Globus pallidus (tissue), 1 donor: ENCODE measurements around the gene GRXCR2.
"Not testable (repeated sequence)": the region's sequence is repeated elsewhere in the genome, so short reads cannot be mapped to it uniquely, and the experiment has no call there.

Experiments
- DNase-seq: peaks from one replicate; pipeline ENCODE4 v3.0.0-alpha.2; 2015; ENCODE audit warnings: low spot score

The GRXCR2 gene

DNA sequence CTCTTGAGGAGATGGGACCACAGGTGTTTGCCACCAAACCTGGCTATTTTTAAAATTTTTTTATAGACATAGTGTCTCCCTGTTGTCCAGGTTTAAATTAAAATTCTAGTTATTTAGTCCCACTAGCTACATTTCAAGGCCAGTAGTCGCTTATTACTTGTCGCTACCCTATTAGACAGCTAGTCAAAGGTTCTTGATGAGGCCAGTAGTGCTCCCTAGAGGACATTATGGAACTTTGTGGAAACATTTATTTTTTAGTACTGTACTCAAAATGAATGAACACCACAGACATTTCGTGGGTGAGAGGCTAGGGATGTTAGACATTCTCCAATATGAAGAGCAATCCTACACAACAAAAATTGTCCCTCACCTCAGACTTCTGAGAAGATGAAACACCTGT, 14.4 kb upstream of the GRXCR2 start:
- no peak for DNase-seq

DNA sequence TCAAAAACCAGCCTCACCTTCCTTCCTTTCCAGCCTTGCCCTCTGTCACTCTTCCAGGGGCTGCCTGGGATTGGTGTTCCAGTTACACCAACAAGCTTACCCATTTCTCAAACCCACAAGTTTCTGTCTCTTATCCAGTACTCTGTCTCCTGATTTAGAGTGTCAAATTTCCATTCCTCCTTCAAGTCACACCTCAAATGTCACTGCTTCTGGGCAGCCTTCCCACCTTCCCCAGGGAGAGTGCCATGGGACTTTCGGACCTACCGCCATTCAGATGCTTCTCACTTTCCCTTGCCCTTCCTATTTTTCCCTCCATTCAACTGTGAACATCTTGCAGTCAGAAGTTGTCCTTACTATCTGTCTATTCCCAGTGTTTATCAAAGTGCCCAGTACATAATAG, 2.0 kb upstream of the GRXCR2 start:
- no peak for DNase-seq

GRCh38 chr5:145872486-145872885, 328 bp downstream of the GRXCR2 start:
- DNase-seq = no peak

DNA sequence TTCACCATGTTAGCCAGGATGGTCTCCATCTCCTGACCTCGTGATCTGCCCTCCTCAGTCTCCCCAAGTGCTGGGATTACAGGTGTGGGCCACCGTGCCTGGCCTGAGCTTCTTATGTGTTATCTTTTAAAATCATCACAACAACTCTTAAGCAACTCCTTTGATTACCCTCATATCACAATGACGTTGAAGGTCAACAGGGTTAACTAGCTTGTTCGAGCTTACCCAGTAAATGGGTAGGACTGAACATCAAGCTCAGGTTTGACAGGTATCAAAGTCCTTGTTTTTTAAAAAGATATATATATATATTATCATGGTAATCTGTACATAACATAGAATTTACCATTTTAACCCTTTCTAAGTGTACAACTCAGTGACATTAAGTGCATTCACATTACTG, 3.1 kb downstream of the GRXCR2 start:
- DNase-seq = no peak

- DNase-seq = no peak
Observed at GRCh38 chr5:145867806-145868205, 5.0 kb downstream of the GRXCR2 start.

- not testable (repeated sequence) for DNase-seq
Observed at GRCh38 chr5:145864432-145864831, 8.4 kb downstream of the GRXCR2 start.

- DNase-seq = no peak
Observed at GRCh38 chr5:145863003-145863402, 9.8 kb downstream of the GRXCR2 start.

GRCh38 chr5:145859897-145860296, 12.9 kb downstream of the GRXCR2 start:
- DNase-seq = no peak

- DNase-seq = no peak
Observed at GRCh38 chr5:145859453-145859852, 13.4 kb downstream of the GRXCR2 start.

- DNase-seq = no peak
Observed at GRCh38 chr5:145858959-145859358, 13.9 kb downstream of the GRXCR2 start.

DNA sequence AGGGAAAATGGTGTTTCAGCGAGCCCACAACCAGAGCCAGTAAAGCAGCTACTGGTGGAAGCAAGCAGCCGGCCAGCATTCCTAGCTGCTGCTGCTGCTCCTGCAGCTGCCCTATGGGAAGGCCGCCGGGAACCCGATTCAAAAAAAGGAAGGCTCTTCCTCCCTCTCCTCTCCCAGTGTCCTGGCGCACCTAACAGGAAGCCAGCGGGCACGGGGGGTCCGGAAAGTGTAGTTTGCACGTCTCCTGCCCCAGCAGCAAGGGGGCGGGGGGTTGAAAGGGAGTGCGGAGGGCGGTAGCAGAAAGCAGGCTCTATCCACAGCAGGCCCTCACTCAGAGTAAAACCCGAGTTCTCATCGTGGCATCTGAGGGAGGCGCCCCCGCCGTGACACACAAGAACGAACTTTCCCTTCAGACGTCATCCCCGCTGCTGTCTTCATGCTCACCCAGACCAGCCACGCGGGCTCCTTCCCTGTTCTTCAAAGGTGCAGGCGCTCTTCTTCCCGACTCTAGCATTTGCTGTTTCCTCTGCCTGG, 16.5 kb downstream of the GRXCR2 start:
- DNase-seq = no peak

DNA sequence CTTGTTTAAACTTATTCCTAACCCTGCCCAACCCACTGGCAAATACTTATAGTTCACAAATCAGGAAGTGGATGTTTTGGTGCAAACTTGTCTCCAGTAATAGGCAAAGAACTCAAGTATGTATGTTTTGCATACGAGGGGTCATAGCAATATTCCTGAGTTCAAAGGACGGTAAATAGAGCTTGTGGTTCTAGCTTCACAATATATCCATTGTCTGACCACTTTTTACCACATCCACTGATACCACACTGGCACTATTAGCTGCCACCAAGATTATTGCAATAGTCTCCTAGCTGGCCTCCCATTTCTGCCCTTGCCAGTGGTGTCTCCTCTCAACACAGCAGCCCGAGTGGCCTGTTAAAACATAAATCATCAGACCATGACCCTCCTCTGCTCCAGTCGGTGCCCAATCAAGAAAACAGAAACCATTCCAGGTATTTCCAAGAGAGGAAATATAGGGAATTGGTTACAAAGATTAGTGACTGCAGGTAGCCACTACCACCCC, 17.0 kb downstream of the GRXCR2 start:
- no peak for DNase-seq

DNA sequence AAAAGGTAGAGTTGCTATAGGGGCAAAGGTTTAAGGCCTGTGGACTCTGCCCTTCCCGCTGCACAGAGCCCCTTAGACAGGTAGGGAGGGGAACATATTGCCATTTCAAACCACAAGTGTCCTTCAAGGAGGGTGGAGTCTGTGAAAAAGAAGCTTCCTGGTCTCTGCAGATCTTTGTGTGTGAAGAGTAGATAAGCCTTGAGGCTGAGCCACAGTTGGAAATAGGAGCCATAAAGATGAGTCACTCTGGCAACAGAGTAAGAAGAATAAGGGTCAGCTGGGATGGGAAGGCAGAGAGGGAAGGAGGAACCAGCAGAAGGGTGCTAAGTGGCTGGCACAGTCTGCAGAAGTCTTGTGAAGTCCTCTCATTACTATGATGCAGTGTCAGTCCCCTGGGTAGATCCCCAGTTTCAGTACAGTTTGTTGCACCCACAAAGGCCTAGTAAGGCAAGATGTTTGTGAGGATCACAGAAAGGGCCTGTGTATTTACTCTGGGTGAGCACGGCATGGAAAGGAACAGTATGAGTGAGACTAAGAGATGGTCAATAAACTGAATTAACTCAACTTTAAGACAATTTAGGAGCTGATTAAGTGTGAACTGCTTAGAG, 18.1 kb downstream of the GRXCR2 start:
- DNase-seq = no peak

DNA sequence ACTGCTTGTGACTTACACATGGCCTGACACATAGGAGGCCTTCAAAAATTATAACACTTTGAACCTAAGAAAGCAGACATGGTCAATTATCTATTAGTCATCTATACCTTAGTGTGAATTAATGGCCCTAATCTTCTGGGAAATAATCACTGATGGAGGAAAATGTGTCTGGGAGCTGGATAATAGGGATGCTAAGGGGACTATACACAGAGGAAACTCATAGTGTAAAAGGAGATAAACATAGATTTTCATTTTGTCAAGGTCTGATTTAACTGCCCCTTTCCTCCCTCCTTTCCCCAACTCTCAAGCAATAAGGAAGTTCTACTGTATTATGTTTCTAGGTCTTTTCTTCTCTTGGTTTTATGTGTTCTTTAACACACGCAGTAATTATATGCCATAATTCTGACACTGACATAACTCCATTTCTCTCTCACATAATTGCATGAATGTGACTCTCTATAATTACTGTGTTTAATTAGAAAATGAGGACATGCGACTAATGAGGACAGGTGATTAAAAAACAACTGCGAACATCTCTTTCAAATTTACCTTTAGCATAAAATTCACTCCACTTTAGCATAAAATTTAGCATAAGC, 18.9 kb downstream of the GRXCR2 start:
- no peak for DNase-seq

- no peak for DNase-seq
Observed at GRCh38 chr5:145852990-145853389, 19.8 kb downstream of the GRXCR2 start.

DNA sequence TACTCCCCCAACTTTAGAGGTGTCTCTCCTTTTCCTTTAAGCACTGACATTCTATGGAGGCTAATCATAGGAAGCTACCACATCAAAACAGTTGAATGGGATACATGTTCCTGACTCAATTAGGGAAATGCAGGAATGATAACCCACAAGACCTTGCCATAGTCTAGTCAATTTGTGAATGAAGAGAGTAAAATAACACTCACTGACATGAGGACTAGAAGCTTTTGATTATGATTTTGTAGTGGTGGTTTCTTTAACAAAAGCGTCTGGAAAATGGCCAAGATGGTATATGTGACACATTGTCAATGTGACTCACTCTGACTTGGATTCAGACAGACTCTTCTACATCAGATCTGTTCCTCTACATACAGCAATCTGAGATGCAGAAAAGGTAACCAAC, 24.0 kb downstream of the GRXCR2 start:
- no peak for DNase-seq

DNA sequence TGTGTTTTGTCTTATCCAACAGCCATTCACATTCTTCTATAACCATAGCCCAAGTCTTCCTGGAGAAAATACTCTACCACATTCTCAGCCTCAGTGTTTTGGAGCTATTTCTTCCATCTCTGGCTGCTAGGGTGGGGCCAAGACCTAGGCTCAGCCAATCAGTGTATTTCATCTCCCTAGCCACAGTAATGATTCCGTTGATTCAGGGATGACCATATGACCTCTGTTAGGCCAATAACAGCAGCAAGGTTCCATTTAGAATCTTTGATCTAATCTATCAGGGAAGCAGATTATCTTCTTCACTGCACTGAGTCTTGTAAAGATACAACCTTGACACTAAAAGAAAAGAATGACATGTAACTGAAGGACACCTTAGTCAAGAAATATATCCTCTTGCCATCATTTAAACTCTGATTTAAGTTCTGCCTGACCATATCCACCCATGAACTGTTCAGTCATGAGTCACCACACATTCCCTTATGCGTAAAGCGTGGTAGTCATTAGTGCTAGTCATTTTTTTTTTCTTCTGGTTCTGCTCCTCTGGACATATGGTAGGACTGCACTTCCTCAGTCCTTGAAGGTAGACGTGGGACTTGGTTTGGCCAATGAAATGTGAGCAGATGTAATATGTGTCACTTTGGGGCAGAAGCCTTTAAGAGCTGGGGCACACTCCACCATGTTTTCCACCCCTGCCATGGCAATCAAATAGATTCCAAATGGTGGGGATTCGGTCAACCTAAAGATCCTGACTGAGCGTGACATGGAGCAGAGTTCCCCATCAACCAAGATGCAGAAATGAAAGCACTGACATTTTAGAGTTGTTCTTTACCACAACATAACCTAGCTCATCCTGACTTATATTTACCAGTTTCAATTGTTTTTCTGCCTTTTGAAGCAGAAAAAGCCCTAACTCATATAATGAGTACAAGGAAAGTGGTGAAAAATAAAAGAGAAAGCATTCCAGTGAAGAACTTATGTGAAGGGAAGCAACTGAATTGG, 25.0 kb downstream of the GRXCR2 start:
- DNase-seq = no peak

DNA sequence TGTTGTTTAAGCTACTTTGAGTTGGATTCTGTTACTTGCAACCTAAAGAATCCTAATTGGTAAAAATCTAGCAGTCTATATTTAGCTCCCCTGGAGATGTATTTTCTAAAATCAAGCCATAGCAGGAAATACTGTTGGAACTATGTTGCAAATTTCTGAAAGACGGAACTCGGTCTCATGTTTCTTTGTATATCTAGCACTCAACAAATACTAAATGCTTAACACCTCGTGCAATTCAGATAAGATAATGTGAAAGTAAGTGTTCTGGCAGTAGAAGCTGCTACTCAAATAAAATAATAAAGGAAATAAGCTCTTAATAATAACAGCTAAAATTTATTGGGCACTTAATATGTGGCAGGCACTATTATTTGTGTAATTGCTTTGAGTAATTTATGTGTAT, 26.7 kb downstream of the GRXCR2 start:
- DNase-seq = no peak

- DNase-seq = no peak
Observed at GRCh38 chr5:145841299-145841698, 31.5 kb downstream of the GRXCR2 start.

DNA sequence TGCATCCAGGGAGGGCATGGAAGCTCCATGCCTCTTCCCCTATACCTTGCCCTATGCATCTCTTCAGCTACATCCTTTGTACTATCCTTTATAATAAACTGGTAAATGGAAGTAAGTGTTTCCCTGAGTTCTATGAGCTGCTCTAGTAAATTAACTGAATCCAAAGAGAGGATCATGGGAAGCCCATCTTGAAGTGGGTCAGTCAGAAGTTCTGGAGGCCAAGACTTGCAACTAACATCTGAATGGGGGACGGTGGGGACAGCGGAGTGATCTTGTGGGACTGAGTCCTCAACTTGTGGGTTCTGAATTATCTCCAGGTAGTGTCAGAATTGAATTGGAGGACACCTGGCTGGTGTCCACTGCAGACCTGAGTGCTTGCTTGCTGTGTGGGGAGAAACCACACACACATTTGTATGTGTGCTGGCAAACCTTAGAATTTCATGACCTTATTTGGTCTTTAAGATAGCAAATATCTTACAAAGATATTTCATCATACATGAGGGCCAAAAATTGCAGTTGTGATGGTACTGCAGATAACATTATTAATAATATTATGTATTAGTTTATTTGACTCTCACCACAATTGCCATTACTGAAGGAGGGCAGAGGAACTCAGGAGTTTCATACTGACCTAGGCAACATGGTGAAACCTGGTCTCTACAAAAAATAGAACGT, 32.2 kb downstream of the GRXCR2 start:
- DNase-seq = no peak

GRCh38 chr5:145838276-145838675, 34.5 kb downstream of the GRXCR2 start:
- no peak for DNase-seq

- not testable (repeated sequence) for DNase-seq
Observed at GRCh38 chr5:145836241-145836640, 36.6 kb downstream of the GRXCR2 start.
